Activated CD4-positive, CD25-positive, alpha-beta regulatory T cell treated with anti-CD3 and anti-CD28 coated beads, Interleukin-2, amount 50 U/mL, for 72 hours (primary cell): ENCODE data around the gene KAZN.

ENCODE experiments used
- DNase-seq: peaks from one replicate; pipeline ENCODE4 v3.0.0; 2021

KAZN gene

GRCh38 chr1:14615549-14616218 is 17.2 kb downstream of the KAZN start:
- DNase-seq, result no peak

- no peak for DNase-seq
Measured at GRCh38 chr1:14616632-14617396, 18.3 kb downstream of the KAZN start.

DNA sequence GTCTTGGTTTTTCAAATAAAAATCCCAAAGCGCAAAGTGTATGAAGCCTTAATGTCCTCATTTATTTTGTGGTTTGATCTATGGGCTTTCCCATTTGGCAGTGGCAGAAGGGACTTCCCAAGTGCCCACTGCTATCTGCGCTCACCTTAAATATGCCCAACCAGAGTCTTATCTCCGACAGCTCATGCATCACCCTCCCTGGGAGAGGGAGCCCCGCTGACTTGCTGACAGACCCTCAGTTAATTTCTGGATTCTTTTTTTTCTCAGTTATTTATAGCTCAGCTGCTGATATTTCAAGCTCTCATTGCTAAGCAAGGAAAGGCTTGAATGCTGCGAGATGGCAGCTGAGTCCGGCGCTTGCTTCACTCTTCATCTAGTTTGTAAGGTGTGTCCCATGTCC is 19.3 kb downstream of the KAZN start:
- no peak for DNase-seq

GRCh38 chr1:14620941-14621340 is 22.5 kb downstream of the KAZN start:
- no peak for DNase-seq

DNA sequence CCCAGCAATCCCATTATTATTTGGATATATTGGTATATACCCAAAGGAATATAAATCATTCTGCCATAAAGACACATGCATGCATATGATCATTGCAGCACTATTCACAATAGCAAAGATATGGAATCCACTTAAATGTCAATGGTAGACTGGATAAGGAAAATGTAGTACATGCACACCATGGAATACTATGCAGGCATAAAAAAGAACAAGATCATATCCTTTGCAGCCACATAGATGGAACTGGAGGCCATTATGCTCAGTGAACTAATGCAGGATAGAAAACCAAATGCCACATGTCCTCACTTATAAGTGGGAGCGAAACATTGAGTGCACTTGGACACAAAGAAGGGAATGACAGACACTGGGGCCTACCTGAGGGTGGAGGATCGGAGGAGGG is 24.6 kb downstream of the KAZN start:
- DNase-seq, result no peak

- DNase-seq, result no peak
Measured at GRCh38 chr1:14624941-14625340, 26.5 kb downstream of the KAZN start.

- DNase-seq, result no peak
Measured at GRCh38 chr1:14625572-14625971, 27.1 kb downstream of the KAZN start.

- no peak for DNase-seq
Measured at GRCh38 chr1:14625996-14626395, 27.5 kb downstream of the KAZN start.

- no peak for DNase-seq
Measured at GRCh38 chr1:14626869-14627607, 28.6 kb downstream of the KAZN start.

GRCh38 chr1:14627608-14628489 is 29.4 kb downstream of the KAZN start:
- no peak for DNase-seq

DNA sequence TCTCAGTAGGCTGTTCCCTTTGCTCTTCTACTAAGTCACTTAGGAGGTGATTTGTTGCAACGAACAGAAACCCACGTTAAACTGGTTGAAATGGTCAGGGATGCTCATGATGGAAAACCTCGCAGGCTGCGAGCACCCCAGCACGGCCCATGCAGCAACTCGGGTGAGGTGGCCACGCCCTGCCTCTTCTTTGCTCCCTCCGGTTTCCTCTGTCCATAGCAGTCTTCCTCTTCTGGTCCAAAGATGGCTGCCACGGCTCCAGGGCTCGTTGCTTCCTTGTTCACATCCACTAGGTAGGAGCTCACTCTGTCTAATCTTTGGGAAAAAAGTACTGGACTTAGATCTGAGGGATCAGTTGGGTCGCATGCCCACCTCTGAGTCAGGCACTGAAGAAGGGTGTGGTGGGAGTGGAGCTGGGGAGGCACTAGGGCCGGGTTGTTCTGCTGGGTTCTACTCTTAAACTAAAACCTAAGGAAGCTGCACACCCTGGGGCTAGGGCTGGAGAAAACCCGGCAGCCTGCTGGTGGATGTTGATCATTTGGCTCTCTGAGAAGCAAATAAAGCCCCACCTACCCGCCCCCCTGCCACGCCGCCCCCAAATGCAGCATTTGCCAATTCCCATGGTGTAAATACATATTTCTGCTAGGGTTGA is 31.0 kb downstream of the KAZN start:
- no peak for DNase-seq

GRCh38 chr1:14630986-14631385 is 32.5 kb downstream of the KAZN start:
- no peak for DNase-seq

- DNase-seq, result no peak
Measured at GRCh38 chr1:14631421-14631820, 32.9 kb downstream of the KAZN start.

- no peak for DNase-seq
Measured at GRCh38 chr1:14634486-14634885, 36.0 kb downstream of the KAZN start.

- no peak for DNase-seq
Measured at GRCh38 chr1:14635421-14635820, 36.9 kb downstream of the KAZN start.

GRCh38 chr1:14636897-14637632 is 38.6 kb downstream of the KAZN start:
- no peak for DNase-seq

DNA sequence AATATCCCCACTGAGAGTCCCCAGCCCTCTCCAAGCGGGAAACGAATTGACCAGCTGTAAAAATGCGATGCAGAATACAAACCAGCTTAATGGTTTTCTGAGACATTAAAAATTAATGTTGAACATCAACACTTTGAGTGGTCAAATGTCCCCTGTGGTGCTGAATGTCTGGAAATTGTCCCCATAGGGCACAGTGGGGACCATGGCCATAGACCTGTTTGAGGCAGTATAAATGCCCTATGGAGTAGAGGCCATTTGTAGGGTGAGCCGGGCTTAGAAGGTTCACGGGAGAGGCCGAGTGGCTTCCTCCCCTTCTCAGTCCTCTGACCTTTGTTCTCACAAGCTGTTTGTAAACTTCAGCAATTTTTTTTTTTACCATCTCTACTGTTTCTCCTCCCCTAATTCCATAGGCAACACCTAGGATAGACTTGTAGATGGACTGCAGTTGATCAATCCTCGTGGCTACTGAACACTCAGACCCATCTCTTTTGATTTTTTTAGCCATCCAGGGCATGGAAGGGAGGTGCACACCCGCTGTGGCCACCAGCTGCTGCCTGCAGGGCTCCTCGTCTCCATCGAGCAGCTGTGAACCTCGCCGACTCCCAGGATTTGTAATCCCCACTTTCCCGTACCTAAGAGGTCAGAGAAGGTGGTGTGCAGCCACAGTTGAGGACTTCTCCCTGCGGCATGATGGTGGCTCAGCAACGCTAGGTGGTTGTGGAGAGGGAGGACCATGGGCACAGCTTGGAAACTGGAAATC is 41.0 kb downstream of the KAZN start:
- DNase-seq, result no peak

DNA sequence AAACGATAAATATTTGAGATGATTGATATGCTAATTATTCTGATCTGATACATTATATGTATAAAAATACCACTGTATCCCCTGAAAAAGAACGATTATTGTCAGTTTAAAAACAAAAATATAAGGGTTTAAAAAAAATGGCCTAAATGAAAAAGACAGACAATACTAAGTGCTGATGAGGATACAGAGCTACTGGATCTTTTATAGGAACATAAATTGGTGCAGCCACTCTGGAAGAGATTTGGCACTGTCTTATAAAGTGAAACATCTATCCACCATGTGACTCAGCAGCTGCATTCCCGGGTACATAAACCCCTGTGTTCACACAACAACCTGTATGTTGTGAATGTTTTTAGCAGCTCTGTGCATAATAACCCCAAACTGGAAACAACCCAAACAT is 44.2 kb downstream of the KAZN start:
- no peak for DNase-seq

- DNase-seq, result no peak
Measured at GRCh38 chr1:14646973-14647372, 48.5 kb downstream of the KAZN start.

DNA sequence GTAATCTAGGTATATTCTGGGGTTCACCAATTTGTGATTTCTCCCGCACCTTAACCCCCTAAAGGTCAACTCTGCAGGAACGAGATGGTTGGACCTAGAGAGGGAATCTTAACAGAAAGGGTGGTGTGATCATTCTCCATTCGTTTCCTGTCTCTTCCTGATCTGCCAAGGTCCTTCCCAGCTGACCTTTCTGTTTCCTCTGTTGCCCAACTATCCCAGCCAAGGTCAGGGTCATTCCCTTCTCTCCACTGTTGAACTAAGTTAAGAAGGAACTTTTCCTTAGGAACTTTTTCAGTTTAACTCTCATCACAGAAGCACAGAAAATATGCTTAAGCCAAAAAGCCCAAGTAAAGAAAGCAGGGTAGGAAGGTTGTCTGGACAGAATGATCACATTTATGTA is 49.3 kb downstream of the KAZN start:
- DNase-seq, result no peak

GRCh38 chr1:14648391-14648790 is 49.9 kb downstream of the KAZN start:
- DNase-seq, result no peak
